Measurements from ENCODE around the gene TDP1.

DNA sequence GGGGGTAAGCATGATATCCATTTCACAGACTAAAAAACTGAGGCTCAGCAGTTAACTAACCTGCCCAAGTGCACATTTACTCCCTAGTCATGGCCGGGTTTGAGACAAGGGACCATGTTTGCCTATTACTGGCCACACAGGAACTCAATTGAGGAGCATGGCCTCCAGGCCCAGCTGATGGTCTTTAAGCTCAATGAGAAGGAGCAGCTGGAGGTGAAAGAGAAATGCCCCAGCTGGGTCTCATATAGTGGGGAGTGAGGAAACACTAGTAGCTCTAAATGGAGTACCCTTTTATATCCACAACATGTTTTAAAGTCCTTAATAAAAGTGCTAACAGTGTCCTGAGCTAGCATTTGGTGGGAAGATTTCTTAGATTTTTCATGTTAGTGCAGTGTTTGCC lies 1.6 kb downstream of the TDP1 start:
- TF ChIP-seq, protein P1, sequence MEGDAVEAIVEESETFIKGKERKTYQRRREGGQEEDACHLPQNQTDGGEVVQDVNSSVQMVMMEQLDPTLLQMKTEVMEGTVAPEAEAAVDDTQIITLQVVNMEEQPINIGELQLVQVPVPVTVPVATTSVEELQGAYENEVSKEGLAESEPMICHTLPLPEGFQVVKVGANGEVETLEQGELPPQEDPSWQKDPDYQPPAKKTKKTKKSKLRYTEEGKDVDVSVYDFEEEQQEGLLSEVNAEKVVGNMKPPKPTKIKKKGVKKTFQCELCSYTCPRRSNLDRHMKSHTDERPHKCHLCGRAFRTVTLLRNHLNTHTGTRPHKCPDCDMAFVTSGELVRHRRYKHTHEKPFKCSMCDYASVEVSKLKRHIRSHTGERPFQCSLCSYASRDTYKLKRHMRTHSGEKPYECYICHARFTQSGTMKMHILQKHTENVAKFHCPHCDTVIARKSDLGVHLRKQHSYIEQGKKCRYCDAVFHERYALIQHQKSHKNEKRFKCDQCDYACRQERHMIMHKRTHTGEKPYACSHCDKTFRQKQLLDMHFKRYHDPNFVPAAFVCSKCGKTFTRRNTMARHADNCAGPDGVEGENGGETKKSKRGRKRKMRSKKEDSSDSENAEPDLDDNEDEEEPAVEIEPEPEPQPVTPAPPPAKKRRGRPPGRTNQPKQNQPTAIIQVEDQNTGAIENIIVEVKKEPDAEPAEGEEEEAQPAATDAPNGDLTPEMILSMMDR (IDR thresholded peaks at IDR 0.05; ENCODE audit: low read depth, low read length): no peak
- TF ChIP-seq MYC (IDR thresholded peaks at IDR 0.05; ENCODE audit: low read depth, low read length): no peak
- TF ChIP-seq POLR2A (IDR thresholded peaks at IDR 0.05; ENCODE audit: extremely low read depth, insufficient read length): no peak
- TF ChIP-seq, protein P2, sequence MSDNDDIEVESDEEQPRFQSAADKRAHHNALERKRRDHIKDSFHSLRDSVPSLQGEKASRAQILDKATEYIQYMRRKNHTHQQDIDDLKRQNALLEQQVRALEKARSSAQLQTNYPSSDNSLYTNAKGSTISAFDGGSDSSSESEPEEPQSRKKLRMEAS (IDR thresholded peaks at IDR 0.05; ENCODE audit: low read depth, low read length): no peak

Data from NB4 (cell line).